PC-9 (cell line): ENCODE data around the gene HAUS3.

Experiments used
- CTCF ChIP-seq: fragments of 200-600 bp; sonication (generic); conservative IDR thresholded peaks from 2 replicates; pipeline ENCODE4 v1.6.1; 2017; ENCODE audit warnings: mixed run types, antibody characterized with exemption, mild to moderate bottlenecking, moderate library complexity
- EZH2 ChIP-seq: fragments of 200-600 bp; sonication (generic); IDR thresholded peaks from 2 replicates; pipeline ENCODE4 v1.8.0; 2017; ENCODE audit warnings: antibody characterized with exemption, low read depth

DNA sequence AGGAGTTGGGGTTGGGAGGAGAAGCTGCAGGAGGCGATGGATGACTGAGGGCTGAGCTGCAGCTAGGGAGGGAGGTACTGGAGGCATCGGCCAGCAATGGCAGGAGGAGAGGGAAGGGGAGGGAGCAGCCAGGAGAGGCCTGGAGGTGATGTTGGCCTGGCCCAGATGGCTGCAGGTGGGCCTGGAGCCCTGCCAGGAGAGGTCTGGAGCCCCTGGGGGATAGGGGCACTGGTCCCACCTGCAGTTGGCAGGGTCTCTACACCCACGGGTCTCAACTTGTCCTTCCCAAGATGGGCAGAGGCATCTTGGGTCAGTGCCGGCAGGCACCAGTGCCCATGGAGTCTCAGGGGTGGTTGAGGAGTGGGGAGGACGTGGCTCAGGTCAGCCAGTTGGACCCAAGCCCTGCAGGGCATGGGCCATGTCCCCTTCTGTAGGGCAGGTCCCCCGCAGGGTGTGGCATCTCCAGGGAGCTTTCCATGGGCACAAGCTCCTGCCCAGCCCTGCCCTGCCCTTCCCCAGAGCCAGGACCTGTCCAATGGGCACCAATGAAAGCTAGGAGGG, 22.6 kb upstream of the HAUS3 start:
- TF ChIP-seq CTCF = no peak
- no peak for TF ChIP-seq EZH2
